NOMO-1 treated with DMSO at 0.1 percent for 48 hours (cell line): Measurements from ENCODE around the gene CDH13.

Experiments
- DNase-seq: peaks from one replicate; lab custom pipeline; 2025; ENCODE audit not compliant: unreplicated experiment; lab: John Stamatoyannopoulos, UW

The CDH13 gene

GRCh38 chr16:83587201-83587600 lies 960.4 kb downstream of the CDH13 start:
- DNase-seq, result no peak

- no peak for DNase-seq
Observed at GRCh38 chr16:83588070-83588469, 961.3 kb downstream of the CDH13 start.

- DNase-seq, result no peak
Observed at GRCh38 chr16:83589576-83589975, 962.8 kb downstream of the CDH13 start.

GRCh38 chr16:83592778-83593177 lies 966.0 kb downstream of the CDH13 start:
- DNase-seq, result no peak

GRCh38 chr16:83599789-83600462 lies 973.2 kb downstream of the CDH13 start:
- no peak for DNase-seq

GRCh38 chr16:83602761-83603722 lies 976.3 kb downstream of the CDH13 start:
- DNase-seq, result no peak

- DNase-seq, result no peak
Observed at GRCh38 chr16:83603723-83604570, 977.2 kb downstream of the CDH13 start.

GRCh38 chr16:83606486-83607030 lies 979.8 kb downstream of the CDH13 start:
- no peak for DNase-seq

GRCh38 chr16:83609178-83609577 lies 982.4 kb downstream of the CDH13 start:
- no peak for DNase-seq

- DNase-seq, result no peak
Observed at GRCh38 chr16:83615141-83615952, 988.6 kb downstream of the CDH13 start.

- no peak for DNase-seq
Observed at GRCh38 chr16:83615953-83616350, 989.2 kb downstream of the CDH13 start.

GRCh38 chr16:83619381-83620150 lies 992.8 kb downstream of the CDH13 start:
- DNase-seq, result no peak

GRCh38 chr16:83622010-83622409 lies 995.2 kb downstream of the CDH13 start:
- DNase-seq, result no peak

GRCh38 chr16:83623091-83623730 lies 996.4 kb downstream of the CDH13 start:
- no peak for DNase-seq

- no peak for DNase-seq
Observed at GRCh38 chr16:83623892-83624291, 997.1 kb downstream of the CDH13 start.

- no peak for DNase-seq
Observed at GRCh38 chr16:83624429-83625120, 997.8 kb downstream of the CDH13 start.

GRCh38 chr16:83626204-83626603 lies 999.4 kb downstream of the CDH13 start:
- no peak for DNase-seq

GRCh38 chr16:83626676-83627075 lies 999.9 kb downstream of the CDH13 start:
- no peak for DNase-seq
